GM12878 (cell line): ENCODE data around the gene SPINK9. TPM values are rescaled to one million over a fixed set of nuclear protein-coding genes. Genes with fewer than 3 reads are reported as not detected.

Experiments
- ATAC-seq: fragments of 200-7000 bp; cut with Tn5 transposase; 3 replicates; pipeline ENCODE4 v1.9.1; 2020; ENCODE audit warnings: mild to moderate bottlenecking, moderate library complexity
- BruUV-seq: library from RNA; stranded (reverse); fragments of 400-500 nt; replicated peaks from 2 replicates; lab custom pipeline; 2021; lab: Mats Ljungman, UMichigan
- CTCF ChIA-PET: fragments of 300-600 bp; sonication (Branson Sonifier 250); formaldehyde crosslinking; extraction: SDS; loops from one replicate; lab custom pipeline; 2021; ENCODE audit warnings: inconsistent platforms; lab: Yijun Ruan, JAX
- POLR2A ChIA-PET: fragments of 350-600 bp; formaldehyde crosslinking; extraction: SDS; loops from one replicate; lab custom pipeline; 2021; ENCODE audit warnings: inconsistent platforms; lab: Charles Lee
- RAD21 ChIA-PET: fragments of 300-600 bp; sonication (Branson Sonifier 250); formaldehyde crosslinking; loops from one replicate; lab custom pipeline; 2023; ENCODE audit warnings: antibody characterized with exemption; ENCODE audit not compliant: unreplicated experiment; lab: Charles Lee
- SMC1A ChIA-PET: fragments of 300-600 bp; sonication (Branson Sonifier 250); formaldehyde crosslinking; loops from one replicate; lab custom pipeline; 2023; ENCODE audit not compliant: unreplicated experiment, uncharacterized antibody; lab: Charles Lee
- DNase-seq: peaks from one replicate; pipeline ENCODE4 v3.0.0-alpha.2; 2011; ENCODE audit warnings: low read depth, low spot score
- FAIRE-seq: peaks from 3 replicates; lab custom pipeline; 2011; peaks lifted over from hg19 to GRCh38; lab: Jason Lieb, UNC
- H2AFZ ChIP-seq: 2 replicates; pipeline ENCODE4 v1.6.0; 2011; ENCODE audit warnings: low read depth, low read length, control low read depth; ENCODE audit not compliant: control insufficient read depth
- H3K27ac ChIP-seq: 2 replicates; pipeline ENCODE4 v1.5.1; 2011; ENCODE audit warnings: control low read depth; ENCODE audit not compliant: control insufficient read depth, insufficient read depth
- H3K27me3 ChIP-seq, 2 experiments: replicated peaks in 1 of 2; 2 replicates each; pipeline versions ENCODE4 v1.6.0 to v1.6.1; 2011; ENCODE audit warnings: low read length in 1 of 2; ENCODE audit not compliant: control insufficient read depth in 2 of 2, insufficient read depth in 2 of 2
- H3K36me3 ChIP-seq, 2 experiments: 2 replicates each; pipeline ENCODE4 v1.5.1; 2011; ENCODE audit warnings: low read length in 1 of 2; ENCODE audit not compliant: control insufficient read depth in 2 of 2, insufficient read depth in 2 of 2
- H3K4me1 ChIP-seq: 2 replicates; pipeline ENCODE4 v1.6.1; 2011; ENCODE audit warnings: mild to moderate bottlenecking, low read length, moderate library complexity, mixed read lengths; ENCODE audit not compliant: control insufficient read depth, insufficient read depth
- H3K4me2 ChIP-seq: 2 replicates; pipeline ENCODE4 v1.6.0; 2011; ENCODE audit warnings: control low read depth; ENCODE audit not compliant: control insufficient read depth, insufficient read depth
- H3K4me3 ChIP-seq: fragments of 200-600 bp; sonication (generic); 2 replicates; pipeline ENCODE4 v1.5.1; 2016
- H3K79me2 ChIP-seq: 2 replicates; pipeline ENCODE4 v1.6.0; 2011; ENCODE audit warnings: low read length; ENCODE audit not compliant: control insufficient read depth, insufficient read depth
- H3K9ac ChIP-seq: 2 replicates; pipeline ENCODE4 v1.8.0; 2011; ENCODE audit warnings: low read length, control low read depth, mixed read lengths; ENCODE audit not compliant: control insufficient read depth, insufficient read depth
- H3K9me3 ChIP-seq: replicated peaks from 3 replicates; pipeline ENCODE4 v1.5.1; 2011; ENCODE audit warnings: mild to moderate bottlenecking, low read length; ENCODE audit not compliant: control insufficient read depth, insufficient read depth
- H4K20me1 ChIP-seq: 2 replicates; pipeline ENCODE4 v1.6.0; 2011; ENCODE audit not compliant: control insufficient read depth, insufficient read depth
- BRCA1 ChIP-seq: IDR thresholded peaks from 2 replicates; pipeline ENCODE4 v1.6.1; 2011; ENCODE audit warnings: low read depth, low read length, improper control_type of control experiment
- CREM ChIP-seq: IDR thresholded peaks from 2 replicates; pipeline ENCODE4 v1.6.1; 2014; ENCODE audit warnings: antibody characterized with exemption, low read depth
- ELK1 ChIP-seq: IDR thresholded peaks from 2 replicates; pipeline ENCODE4 v1.6.1; 2012; ENCODE audit warnings: low read depth, low read length, improper control_type of control experiment
- GATAD2B ChIP-seq: fragments of 450-650 bp; conservative IDR thresholded peaks from 2 replicates; pipeline ENCODE4 v1.6.1; 2017; ENCODE audit warnings: low read depth, mild to moderate bottlenecking, moderate library complexity
- HDAC6 ChIP-seq: fragments of 200-600 bp; sonication (generic); IDR thresholded peaks from one replicate; pipeline ENCODE4 v1.8.0; 2017; ENCODE audit warnings: antibody characterized with exemption; ENCODE audit not compliant: unreplicated experiment
- HSF1 ChIP-seq: fragments of 150-350 bp; IDR thresholded peaks from 2 replicates; pipeline ENCODE4 v1.6.1; 2014; ENCODE audit warnings: mild to moderate bottlenecking, low read depth, low read length
- IKZF2 ChIP-seq, 2 experiments: fragments of 450-650 bp; IDR thresholded peaks; 2 replicates each; pipeline ENCODE4 v1.6.1; 2017; ENCODE audit warnings: mild to moderate bottlenecking in 2 of 2, moderate library complexity in 2 of 2
- MYC ChIP-seq: IDR thresholded peaks from 2 replicates; pipeline ENCODE4 v1.6.1; 2011; ENCODE audit warnings: mild to moderate bottlenecking, low read length, moderate library complexity, inconsistent platforms; ENCODE audit not compliant: insufficient read depth, insufficient replicate concordance, insufficient read length, severe bottlenecking
- NBN ChIP-seq: fragments of 450-650 bp; IDR thresholded peaks from 2 replicates; pipeline ENCODE4 v1.6.1; 2016
- NR2C2 ChIP-seq: IDR thresholded peaks from 2 replicates; pipeline ENCODE4 v1.6.1; 2011; ENCODE audit warnings: borderline replicate concordance, low read depth; ENCODE audit not compliant: control insufficient read depth, insufficient read length
- RAD21 ChIP-seq: IDR thresholded peaks from 2 replicates; pipeline ENCODE4 v1.6.1; 2011; ENCODE audit warnings: mild to moderate bottlenecking, low read depth, low read length, moderate library complexity; ENCODE audit not compliant: insufficient read depth
- SKIL ChIP-seq: fragments of 450-650 bp; IDR thresholded peaks from 2 replicates; pipeline ENCODE4 v1.6.1; 2017; ENCODE audit warnings: mild to moderate bottlenecking, low read depth, inconsistent platforms; ENCODE audit not compliant: poor library complexity, severe bottlenecking
- SREBF1 ChIP-seq: IDR thresholded peaks from 2 replicates; pipeline ENCODE4 v1.6.1; 2012; ENCODE audit warnings: mild to moderate bottlenecking, low read length
- SRF ChIP-seq, 2 experiments: IDR thresholded peaks; 2 replicates each; pipeline ENCODE4 v1.6.1; 2011; ENCODE audit warnings: low read depth in 2 of 2, low read length in 2 of 2, mild to moderate bottlenecking in 1 of 2, moderate library complexity in 1 of 2
- WRNIP1 ChIP-seq: IDR thresholded peaks from 2 replicates; pipeline ENCODE4 v1.6.1; 2011; ENCODE audit warnings: low read depth, low read length, improper control_type of control experiment, borderline replicate concordance
- ZZZ3 ChIP-seq: IDR thresholded peaks from 2 replicates; pipeline ENCODE4 v1.6.1; 2011; ENCODE audit warnings: low read depth; ENCODE audit not compliant: control insufficient read depth, insufficient read length
- WGBS: methylation state at CpG from one replicate; pipeline ENCODE4 v1.1.6; 2016; ENCODE audit warnings: low lambda C conversion rate; ENCODE audit not compliant: insufficient replicate concordance, insufficient coverage; ENCODE audit errors: missing lambda C conversion rate; 5-methylcytosine and 5-hydroxymethylcytosine counted together
- in situ Hi-C: fragments of 300-500 bp; cut with MboI; formaldehyde crosslinking; loops from 9 replicates; pipeline ENCODE4 v1.14.3; 2018; ENCODE audit warnings: mixed read lengths
- intact Hi-C: fragments of 100-400 bp; cut with micrococcal nuclease; formaldehyde crosslinking; loops from one replicate; pipeline ENCODE4 v1.14.2; 2022; ENCODE audit not compliant: unreplicated experiment
- polyA plus RNA-seq, 11 experiments: library from polyadenylated mRNA; depleted of rRNA in 4 of 11; unstranded in 6 of 11; stranded (reverse) in 5 of 11; fragments of >200 nt; fragmentation: Nextera tagmentation in 4 of 11; fragmentation: Illumina TruSeq in 1 of 11; extraction: Ambion mirVana in 4 of 11; extraction: Trizol in 1 of 11; gene quantifications; 1 replicate in 1 of 11; 2 replicates in 10 of 11; pipeline versions ENCODE4 v1.2.1 to v1.2.3, GENCODE V29; 2011 to 2016; ENCODE audit warnings: inconsistent platforms in 2 of 11, missing spikeins in 2 of 11, low read depth in 1 of 11
- total RNA-seq, 4 experiments: library from RNA; depleted of rRNA in 3 of 4; stranded (reverse); fragments of >200 nt in 3 of 4; fragmentation: Illumina TruSeq in 1 of 4; extraction: Trizol in 1 of 4; gene quantifications; 2 replicates each; pipeline versions ENCODE4 v1.2.1 to v1.2.3, GENCODE V29; 2013 to 2021

SPINK9 gene
- total and polyA plus RNA-seq, 10 of the 15 experiments (the other 5 are each of a cell fraction or from before 2014, with no cell fraction given): not detected

GRCh38 chr5:148333262-148333849 lies 2.0 kb upstream of the SPINK9 start:
- H4K20me1 ChIP-seq: no peaks in the 10 kb centered on the region
- H3K9ac ChIP-seq: no peak overlapping the region
- in situ Hi-C loops (no loop called here), intact Hi-C loops (no loop called here)
- no peaks in the 10 kb centered on the region for H3K36me3 ChIP-seq
- no peaks in the 10 kb centered on the region for H3K4me1 ChIP-seq
- H3K27me3 ChIP-seq: no peaks in the 10 kb centered on the region
- no peak overlapping the region for H3K27ac ChIP-seq
- FAIRE-seq: no peak
- no peak overlapping the region for H3K4me2 ChIP-seq
- H3K9me3 ChIP-seq: no peaks in the 10 kb centered on the region
- POLR2A ChIA-PET: no interaction called here
- ATAC-seq: no peak
- BruUV-seq: no TSS peak
- CTCF ChIA-PET: no interaction called here
- H3K4me3 ChIP-seq: no peak overlapping the region
- no peak for TF ChIP-seq SREBF1
- no peak for TF ChIP-seq ZZZ3
- TF ChIP-seq CREM: no peak
- no peak for TF ChIP-seq SRF (IDR thresholded peaks at IDR 0.05; ENCODE audit: low read depth in 2 of 2, low read length in 2 of 2)
- TF ChIP-seq RAD21: no peak
- TF ChIP-seq NR2C2: no peak
- no peak for TF ChIP-seq MYC
- TF ChIP-seq IKZF2 (IDR thresholded peaks at IDR 0.05): no peak
- no peak for TF ChIP-seq SKIL
- no peak for TF ChIP-seq NBN
- no peak for TF ChIP-seq ELK1
- TF ChIP-seq GATAD2B: no peak
- TF ChIP-seq HSF1: no peak
- no peak for TF ChIP-seq BRCA1
- TF ChIP-seq WRNIP1: no peak
- TF ChIP-seq HDAC6: no peak
- RAD21 ChIA-PET: no interaction called here
- SMC1A ChIA-PET: no interaction called here
- WGBS: 13% methylated on average over 4 of the region's 4 CpGs
- H3K79me2 ChIP-seq: no peaks in the 10 kb centered on the region
- no peak for DNase-seq
- H2AFZ ChIP-seq: no peak overlapping the region
